DMS 273 treated with DMSO at 0.1 percent for 48 hours (cell line): Measurements from ENCODE around the gene DPYD.
A peak's percentile ranks its signal among the peaks of the same experiment; 100 is the strongest.

ENCODE experiments used
- DNase-seq: peaks from one replicate; lab custom pipeline; 2025; lab: John Stamatoyannopoulos, UW

The DPYD gene

DNA sequence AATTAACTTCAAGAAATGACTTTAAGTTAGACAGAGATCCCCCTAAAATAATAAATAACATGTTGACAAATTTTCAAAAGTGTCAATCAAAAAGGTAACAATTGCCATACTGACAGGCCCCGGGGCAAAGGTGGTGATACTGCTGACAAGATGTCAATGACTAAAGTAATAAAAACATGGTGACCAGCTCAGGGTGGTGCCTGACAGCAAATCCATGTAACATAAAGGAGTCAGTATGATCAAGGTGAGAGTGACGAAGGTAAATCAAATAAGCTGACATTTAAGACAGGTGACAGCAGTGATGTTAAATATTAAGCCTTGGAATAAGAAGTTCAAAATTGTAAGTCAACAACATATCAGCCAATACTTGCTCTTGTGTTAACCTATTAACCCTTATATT is 387.5 kb downstream of the DPYD start:
- no peak for DNase-seq

DNA sequence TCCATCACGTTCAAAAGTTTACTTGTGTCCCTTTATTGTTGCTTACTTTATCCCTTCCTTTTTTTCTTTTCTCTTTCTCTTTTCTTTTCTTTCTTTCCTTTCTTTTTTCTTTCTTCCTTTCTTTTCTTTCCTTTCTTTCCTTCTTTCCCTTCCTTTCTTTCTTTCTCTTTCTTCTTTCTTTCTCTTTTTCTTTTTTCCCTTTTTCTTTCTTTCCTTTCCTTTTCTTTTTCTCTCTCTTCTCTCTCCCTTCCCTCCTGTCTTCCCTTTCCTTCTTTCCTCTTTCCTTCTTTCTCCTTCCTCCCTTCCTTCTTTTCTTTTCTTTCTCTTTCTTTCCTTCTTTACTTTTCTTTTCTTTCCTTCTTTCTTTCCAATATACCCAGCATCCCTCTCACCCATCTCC is 391.2 kb downstream of the DPYD start:
- DNase-seq = no peak

DNA sequence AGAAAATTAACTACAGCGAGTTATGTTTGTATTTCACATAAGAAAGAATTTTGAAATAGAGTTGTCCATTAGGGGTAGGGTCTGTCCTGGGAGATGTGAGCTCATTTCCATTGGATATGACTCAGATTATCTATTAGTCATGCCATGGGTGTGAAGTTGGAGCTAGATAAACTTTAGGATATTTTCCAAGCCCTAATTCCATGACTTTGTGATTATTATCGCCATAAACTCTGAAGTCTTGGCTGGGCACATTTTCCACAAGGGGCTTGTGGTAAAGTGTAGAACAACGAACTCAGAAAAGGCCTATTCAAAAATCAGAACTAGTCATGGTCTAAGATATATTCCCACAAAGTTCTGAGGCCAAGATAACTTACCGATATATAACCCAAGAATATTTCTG is 396.6 kb downstream of the DPYD start:
- DNase-seq = no peak

DNA sequence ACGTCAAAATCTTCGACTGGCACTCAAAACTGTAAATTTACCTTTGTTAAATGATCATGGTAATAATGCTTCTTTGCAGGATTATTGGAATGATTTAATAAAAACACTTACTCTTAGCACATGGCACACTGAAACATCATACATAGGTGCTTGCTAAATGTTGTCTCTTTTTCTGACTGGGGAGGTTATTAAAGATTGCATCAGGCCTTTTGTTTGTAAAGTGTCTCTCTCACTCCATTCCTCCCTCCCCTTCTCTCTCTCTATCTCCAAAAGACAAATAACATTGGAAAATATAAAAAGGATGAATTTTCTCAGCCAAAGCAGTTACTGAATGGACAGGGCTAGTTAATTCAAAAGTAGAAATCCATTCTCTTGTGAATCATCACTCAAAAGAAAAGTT is 404.2 kb downstream of the DPYD start:
- no peak for DNase-seq

DNA sequence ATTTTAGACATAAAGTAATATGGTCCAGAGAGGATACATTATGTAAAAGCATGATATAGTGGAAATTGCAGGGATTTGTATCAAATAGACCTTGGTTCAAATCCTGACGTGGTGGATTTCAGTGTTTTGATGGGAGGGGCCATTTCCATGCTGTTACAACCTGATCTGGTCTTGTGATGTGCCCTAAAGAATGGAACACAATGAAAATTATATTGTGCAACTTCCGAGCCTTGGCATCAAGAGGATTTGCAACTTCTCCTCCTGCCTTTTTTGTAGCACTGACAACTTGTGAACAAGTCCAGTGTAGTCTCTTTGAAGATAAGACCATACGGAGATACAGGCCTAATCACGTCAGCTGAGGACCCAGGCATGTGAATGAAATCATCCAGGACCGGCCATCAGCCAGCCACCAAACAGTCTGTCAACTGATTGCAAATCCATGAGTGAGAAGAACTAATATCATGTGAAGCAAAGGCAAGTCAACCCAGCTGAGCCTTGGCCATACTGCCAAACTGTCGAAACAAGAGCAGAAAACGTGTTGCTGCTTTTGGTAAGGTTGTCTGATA is 412.1 kb downstream of the DPYD start:
- DNase-seq = no peak

DNA sequence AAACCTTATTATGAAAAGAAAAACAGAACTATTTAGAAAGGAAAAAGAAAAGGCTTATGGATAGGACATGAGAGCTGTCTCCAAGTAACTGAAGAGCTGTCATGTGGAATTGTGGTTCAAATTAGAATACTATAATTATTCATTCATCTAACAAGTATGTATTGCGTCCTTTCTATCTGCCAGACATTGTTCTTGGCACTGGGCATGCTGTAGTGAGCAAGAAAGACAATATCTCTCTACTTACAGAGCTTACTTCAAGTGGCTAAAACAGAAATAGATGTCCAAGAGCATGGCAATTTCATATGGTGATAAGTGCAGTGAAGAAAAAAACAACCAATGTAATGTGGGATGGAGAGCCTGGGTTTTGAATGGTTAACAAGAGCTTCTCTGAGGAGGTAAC is 413.0 kb downstream of the DPYD start:
- no peak for DNase-seq

DNA sequence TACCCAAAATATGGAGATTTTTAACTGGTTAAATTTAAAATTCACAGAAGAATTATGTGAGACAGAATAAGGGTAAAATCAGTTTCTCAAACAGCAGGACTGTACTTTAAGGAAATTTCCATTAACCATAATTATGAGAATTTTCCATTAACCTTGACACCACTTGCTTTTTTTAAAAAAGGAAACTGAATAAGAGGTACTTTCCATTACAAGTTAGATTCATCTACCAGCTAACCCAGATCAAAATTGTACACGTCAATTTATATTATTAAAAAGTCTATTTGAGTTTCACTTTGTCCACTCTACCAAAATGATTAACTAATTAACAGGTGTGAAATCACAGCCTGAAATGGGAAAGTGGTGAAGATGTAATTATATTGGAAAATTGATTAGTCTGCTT is 414.5 kb downstream of the DPYD start:
- no peak for DNase-seq

DNA sequence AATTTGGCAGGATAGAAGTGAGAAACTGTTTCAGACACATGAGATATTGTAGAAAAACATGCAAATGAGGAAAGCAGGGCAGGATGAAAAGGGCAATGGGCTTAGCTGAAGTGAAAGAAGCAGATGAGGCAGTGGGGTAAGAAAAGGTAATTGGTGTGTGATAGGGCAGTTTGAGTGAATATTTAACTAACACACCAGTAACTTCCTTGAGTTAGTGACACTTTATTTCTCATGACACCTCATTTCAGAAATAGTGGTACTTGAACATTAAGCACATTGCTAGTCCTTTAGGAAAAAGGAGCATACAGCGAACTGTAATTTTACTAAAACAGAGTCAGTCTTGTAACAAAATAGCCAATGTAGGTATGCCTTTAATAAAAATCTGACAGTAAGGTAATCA is 415.0 kb downstream of the DPYD start:
- DNase-seq = no peak

DNA sequence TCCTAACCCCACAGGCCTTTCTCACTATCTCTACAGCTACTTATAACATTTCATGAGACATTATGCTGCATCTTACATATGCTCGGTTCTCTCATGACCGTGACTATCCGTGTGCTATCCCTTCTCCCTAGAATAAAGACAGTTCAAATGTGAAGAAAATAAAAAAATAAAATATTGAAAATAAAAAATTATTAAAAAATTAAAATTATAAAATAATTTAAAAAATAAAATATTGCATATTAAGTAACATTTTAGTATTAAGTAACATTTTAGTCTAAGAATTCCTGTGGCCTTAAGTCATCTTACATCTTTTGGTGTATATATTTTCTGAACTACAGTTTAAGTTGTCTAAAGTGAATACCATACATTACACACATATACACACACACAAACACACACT is 415.5 kb downstream of the DPYD start:
- no peak for DNase-seq

DNA sequence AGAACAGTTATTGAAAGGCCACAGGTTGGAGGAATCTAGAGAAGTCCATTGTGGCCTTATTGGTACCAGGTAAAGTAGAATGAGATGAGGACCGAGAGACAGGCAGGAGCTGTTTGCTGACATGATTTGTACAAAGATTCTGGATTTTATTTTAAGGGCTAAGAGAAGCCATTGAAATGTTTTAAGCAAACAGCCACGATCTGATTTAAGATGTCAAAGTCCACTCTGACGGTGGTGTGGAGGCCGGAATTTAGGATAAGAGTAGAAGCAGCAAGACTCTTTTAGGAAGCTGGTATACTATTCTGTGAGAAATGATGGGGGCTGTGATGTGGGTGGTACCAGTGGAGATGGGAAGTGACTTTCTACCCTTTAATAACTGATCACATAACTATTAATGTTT is 418.5 kb downstream of the DPYD start:
- DNase-seq = no peak

DNA sequence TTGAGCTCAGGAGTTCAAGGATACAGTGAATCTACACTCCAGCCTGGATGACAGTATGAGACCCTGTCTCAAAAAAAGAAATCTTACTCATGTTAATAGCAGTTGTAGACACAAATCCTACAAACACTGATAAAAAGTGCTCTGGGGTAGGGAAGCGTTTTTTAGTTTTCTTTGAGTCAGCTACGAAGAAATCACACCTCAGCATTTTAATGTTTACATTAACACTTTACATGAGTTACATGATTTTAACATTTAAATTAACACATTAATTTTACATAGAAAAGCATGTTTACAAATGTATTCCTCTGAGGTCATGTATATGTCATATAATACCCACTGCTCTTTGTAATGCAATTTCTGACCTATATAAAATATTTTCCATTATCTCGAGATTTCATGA is 419.2 kb downstream of the DPYD start:
- DNase-seq = no peak

DNA sequence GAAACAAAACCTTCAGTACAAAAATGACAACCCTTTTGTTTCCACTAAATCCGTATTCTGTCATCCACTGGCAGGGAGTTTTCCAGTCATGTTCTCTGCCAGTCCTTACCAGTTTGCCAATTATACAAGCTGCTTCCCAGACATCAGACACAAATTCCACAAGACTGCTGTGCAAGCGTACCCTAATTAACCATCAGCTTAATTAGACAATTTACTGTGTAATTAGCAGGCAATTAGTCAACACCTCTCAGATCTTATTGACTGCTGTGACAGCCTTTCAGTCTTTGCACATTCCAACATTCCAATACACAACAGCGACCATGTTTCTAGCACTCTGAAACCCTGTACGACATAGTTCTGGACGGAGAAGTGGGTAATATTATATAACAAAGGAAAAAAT is 420.1 kb downstream of the DPYD start:
- no peak for DNase-seq

DNA sequence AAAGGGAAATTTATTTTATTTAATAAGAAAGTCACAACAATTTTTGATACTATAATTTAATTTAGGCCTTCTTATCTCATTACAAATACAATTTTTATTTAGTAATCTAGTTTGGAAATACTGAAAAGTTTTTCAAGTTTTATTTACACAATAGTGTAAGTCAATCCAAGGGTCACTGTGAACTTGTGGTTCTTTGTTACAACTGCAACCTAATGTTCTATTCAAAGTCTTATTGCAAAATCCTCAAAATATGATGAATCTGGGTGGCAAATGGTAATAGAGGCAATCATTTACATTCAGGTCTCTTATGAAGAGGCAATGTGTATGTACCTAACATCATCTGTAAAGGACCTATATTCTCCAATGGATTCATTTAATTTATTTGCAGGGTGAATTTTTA is 421.2 kb downstream of the DPYD start:
- DNase-seq = no peak

DNA sequence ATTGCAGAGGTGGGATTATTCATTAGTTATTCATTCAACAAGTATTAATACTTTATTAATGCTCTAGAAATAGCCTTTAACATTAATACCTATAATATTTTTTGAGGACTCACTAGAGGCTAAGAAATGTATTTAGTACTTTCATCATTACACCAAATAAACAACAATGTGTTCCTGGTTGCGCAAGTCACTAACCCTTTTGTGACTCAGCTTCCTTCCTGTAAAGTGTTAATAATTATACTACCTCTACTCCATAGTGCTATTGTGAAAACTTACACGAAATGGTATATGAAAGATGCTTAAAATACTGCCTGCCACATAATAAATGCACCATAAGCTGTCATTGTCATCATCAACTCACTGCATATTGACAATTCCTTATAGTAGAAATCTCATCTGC is 431.0 kb downstream of the DPYD start:
- no peak for DNase-seq

DNA sequence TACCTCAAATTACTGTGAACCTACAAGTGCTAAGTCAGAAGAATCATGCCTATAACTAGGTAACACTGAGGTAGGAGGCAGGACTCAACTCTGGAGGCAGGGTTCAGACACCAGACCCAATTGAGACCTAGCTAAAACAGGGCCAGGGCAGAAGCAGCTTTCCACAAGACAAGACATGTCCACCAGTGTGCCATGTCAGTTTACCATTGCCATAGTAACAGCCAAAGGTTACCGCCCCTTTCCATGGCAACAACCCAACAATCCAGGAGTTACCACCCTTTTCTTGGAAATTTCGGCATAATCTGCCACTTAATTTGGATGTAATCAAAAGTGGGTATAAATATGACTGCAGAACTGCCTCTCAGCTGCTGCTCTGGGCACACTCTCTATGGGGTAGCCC is 432.3 kb downstream of the DPYD start:
- DNase-seq = no peak

DNA sequence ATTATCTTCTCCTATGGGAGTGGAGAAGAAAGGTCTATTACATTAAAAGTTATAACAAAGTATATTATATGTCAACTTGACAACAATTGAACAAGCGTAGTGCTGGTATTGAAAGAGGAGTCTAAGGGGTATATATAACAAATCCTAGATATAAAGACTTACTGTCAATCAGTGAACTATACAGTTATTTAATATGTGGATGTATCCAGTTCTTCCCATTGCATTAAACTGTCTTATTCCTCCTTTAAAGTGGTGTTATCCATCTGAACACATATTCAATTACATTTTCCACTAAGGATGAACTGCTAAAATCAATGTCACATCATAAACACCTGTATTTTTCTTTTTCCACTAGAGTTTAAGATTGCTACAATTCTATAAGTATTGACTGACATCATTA is 438.8 kb downstream of the DPYD start:
- DNase-seq = no peak

DNA sequence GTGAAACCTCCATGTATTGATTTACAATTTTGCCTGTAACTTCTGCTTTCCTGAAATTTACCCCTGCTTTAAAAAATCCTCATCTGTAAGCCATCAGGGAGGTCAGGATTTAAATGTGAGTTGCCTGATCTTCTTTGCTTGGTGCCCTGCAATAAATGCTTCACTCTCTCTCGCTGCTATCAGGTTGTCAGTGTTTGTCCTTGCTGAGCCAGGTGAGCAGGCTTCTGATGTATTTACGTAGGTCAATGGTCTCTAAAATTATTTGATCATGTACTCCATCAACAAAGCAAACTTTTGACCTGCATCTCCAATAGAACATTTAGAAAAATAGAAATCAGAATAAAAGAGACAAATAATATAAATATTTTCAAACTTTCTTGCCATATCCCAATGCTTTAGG is 453.4 kb downstream of the DPYD start:
- no peak for DNase-seq

DNA sequence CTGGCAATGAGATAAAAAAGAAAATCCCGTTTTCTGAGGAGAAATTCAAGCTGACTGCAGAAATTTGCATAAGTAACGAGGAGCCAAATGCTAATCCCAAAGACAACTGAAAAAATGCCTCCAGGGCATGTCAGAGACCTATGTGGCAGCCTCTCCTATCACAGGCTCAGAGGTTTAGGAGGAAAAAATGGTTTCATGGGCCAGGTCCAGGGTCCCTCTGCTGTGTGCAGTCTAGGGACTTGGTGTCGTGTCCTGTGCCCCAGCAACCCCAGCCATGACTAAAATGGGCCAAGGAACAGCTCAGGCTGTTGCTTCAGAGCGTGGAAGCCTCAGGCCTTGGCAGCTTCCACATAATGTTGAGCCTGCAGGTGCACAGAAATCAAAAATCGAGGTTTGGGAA is 456.5 kb downstream of the DPYD start:
- DNase-seq = no peak

DNA sequence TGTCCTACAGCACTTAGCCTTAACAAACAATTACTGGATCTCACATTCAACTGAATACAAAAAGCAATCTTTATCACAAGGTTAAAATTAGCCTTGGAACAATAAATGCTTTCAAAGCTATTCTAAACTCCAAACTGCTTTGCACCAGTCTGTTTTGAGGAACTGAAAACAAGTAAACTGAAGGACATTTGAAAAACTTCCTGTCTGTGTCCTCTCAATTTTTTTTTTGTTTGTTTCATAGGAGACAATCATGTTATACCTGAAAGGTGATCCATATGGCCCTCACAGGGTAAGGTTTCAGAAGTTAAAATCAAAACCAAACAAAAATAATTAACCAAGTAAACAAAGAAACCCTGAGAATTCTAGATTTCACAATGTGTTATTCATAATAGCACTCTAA is 459.1 kb downstream of the DPYD start:
- DNase-seq = no peak

DNA sequence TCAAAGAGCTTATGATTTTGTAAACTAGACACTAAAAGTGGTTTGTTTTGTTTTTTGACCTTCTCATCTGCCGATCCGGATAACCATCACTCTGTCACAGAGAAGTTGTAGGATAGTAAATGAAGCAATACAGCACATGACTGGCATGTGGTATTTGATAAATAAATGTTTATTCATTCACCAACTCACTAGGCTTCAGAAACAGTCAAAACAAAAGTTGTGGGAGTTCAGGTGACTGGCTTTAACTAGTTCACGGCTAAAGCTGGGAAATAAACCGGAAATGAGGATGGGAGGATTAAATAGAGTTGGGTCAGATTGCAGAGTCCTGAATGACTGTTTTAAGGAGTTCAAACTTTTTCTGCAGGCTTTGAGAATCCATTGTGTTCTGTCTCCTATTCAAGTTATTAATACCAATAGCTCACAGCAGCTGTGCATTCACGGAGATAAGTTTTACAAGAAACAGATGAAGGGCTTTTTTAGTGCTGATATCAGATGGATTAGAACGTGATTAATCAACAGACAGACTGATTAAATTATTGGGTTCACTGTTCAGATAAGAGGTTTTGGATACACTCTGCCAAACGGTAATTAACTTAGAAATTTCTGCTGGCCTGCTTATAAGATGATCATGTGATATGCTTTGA is 463.3 kb downstream of the DPYD start:
- peak; percentile 29 for DNase-seq

DNA sequence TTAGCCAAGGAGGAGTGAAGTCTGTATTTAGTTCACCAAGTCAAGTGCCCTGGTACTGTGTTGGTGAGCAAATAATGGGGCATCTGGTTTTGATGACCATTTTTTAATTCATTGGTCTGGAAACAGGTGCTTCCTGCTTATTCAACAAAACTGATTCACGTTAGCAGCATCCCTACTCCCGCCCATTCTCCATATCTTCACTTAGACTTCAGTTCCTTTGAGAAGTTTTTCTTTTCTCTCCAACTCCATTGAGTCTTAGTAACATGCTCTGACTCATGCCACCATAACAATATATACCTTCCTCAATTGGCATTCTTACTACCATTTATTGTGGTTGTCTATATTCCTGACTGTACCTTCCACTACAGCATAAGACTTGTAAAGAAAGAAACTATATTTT is 468.9 kb downstream of the DPYD start:
- no peak for DNase-seq

DNA sequence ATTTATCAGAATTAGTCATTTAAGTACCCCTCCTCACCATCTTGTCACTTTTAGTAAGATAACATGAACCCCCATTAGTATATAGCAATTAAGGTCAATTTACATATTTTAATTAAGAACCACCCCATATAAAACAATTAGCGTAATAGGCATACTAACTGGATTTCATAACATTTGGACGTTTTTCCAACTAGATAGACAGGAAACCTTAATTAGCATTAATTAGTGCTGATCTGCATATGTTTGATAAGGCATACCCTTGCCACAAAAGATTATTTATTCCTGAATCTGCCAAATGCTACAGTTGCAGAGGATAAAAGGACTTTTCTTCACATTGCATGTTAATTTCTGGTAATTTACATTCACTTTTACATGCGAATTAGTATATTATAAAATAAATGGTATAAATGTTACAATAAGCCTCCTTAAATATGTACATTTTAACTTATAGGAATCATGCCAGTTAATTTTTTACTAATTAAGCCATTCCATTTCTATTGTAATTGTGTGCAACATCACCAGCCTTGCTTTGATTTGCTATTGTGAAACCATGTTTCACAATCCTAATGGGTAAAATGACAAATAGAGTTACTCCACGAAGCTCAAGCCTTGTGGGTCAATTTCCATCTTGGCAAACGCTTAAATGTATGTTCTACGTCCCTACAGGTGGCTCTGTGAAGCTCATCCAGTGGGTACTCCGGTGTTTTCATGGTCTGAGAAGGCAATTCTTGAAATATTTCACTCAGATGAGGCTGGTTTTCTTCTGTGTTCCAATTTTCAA is 469.6 kb downstream of the DPYD start:
- DNase-seq = no peak

DNA sequence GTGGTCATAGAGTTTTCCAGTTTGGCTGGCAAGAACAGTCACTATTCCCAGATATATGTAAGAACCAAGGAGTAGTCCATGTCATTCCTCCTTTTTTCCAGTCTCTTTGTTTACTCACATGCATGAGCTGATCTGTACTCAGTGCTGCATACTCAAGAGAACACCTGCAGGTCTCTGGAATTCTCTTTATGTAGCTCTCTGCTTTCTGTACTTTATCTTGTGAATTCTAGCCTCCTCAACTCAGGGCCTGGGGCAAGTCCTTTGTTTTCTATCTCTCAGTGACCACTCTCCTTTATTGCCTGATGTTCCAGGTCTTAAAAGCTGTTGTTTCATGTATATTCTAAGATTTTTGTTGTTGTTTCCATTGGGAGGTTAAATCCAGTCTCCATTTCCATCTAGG is 478.9 kb downstream of the DPYD start:
- DNase-seq = no peak

DNA sequence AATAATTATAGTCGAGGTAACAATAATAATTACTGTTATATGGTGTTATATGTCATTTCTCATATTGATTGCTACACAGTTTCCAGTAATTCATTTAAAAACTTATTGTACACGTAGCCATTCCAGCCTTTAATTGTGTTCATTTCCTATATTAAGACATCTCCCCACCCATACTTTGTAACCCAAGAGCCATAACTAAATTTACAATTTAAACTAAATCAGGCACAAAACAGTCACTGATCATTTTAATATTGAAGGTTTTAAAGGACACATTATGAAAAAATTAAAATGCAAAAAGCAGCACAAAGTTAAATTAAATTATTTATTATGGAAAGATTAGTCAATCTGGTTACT is 487.0 kb downstream of the DPYD start:
- no peak for DNase-seq
